K562 (cell line): ENCODE data around the gene CFAP298. TPM values are rescaled to one million over a fixed set of nuclear protein-coding genes. Genes with fewer than 3 reads are reported as not detected.

Experiments used
- CBFB ChIP-seq: sonication (generic); formaldehyde crosslinking; IDR thresholded peaks from 2 replicates; pipeline ENCODE4 v1.4.0; 2020; ENCODE audit warnings: mild to moderate bottlenecking, missing genetic modification reagents
- CGGBP1 ChIP-seq: fragments of 250-450 bp; sonication (Bioruptor Pico); IDR thresholded peaks from 2 replicates; pipeline ENCODE4 v1.9.0; 2021; ENCODE audit warnings: mild to moderate bottlenecking
- E2F1 ChIP-seq: sonication (generic); formaldehyde crosslinking; IDR thresholded peaks from 2 replicates; pipeline ENCODE4 v1.8.1; 2023; ENCODE audit warnings: mild to moderate bottlenecking, missing genetic modification reagents, moderate library complexity
- E2F4 ChIP-seq: sonication (generic); formaldehyde crosslinking; IDR thresholded peaks from 2 replicates; pipeline ENCODE4 v1.8.0; 2022; ENCODE audit warnings: mild to moderate bottlenecking, low read depth, missing genetic modification reagents
- FOXA3 ChIP-seq, 2 experiments: fragments of 450-650 bp in 1 of 2; sonication (generic) in 1 of 2; formaldehyde crosslinking; IDR thresholded peaks in 1 of 2; conservative IDR thresholded peaks in 1 of 2; 2 replicates each; pipeline versions ENCODE4 v1.4.0 to v1.8.0; 2020 to 2022; ENCODE audit warnings: mild to moderate bottlenecking in 2 of 2, missing genetic modification reagents in 1 of 2
- GABPB1 ChIP-seq: sonication (generic); formaldehyde crosslinking; IDR thresholded peaks from 2 replicates; pipeline ENCODE4 v1.8.0; 2022; ENCODE audit warnings: mild to moderate bottlenecking, missing genetic modification reagents
- HOMEZ ChIP-seq: fragments of 250-450 bp; sonication (Bioruptor Pico); IDR thresholded peaks from 2 replicates; pipeline ENCODE4 v1.4.0; 2020; ENCODE audit warnings: mild to moderate bottlenecking, moderate library complexity
- NEUROD1 ChIP-seq: fragments of 150-350 bp; IDR thresholded peaks from 2 replicates; pipeline ENCODE4 v1.6.1; 2014; ENCODE audit warnings: borderline replicate concordance, low read length, low read depth; ENCODE audit not compliant: partially characterized antibody
- POLR2A ChIP-seq: fragments of 450-650 bp; conservative IDR thresholded peaks from 2 replicates; pipeline ENCODE4 v1.6.1; 2016
- SIN3A ChIP-seq, 2 experiments: fragments of 150-350 bp in 1 of 2; IDR thresholded peaks; 2 replicates each; pipeline ENCODE4 v1.6.1; 2011 to 2016; ENCODE audit warnings: borderline replicate concordance in 2 of 2, low read depth in 2 of 2, low read length in 2 of 2, mild to moderate bottlenecking in 2 of 2, moderate library complexity in 2 of 2; ENCODE audit not compliant: control insufficient read depth in 1 of 2
- SIRT6 ChIP-seq: IDR thresholded peaks from one replicate; pipeline ENCODE4 v1.6.1; 2012; ENCODE audit warnings: low read depth, mild to moderate bottlenecking, control low read depth, inconsistent platforms, low read length, moderate library complexity
- XRCC5 ChIP-seq: fragments of 200-400 bp; formaldehyde crosslinking; IDR thresholded peaks from 2 replicates; pipeline ENCODE4 v1.6.1; 2017; ENCODE audit warnings: low read depth, mild to moderate bottlenecking, low read length
- ZBTB43 ChIP-seq: sonication (generic); formaldehyde crosslinking; IDR thresholded peaks from 2 replicates; pipeline ENCODE4 v1.8.0; 2023; ENCODE audit warnings: mild to moderate bottlenecking, missing genetic modification reagents
- ZC3H11A ChIP-seq: IDR thresholded peaks from 2 replicates; pipeline ENCODE4 v1.6.1; 2012; ENCODE audit warnings: low read depth, low read length, improper control_type of control experiment
- ZNF174 ChIP-seq: fragments of 250-450 bp; sonication (Bioruptor Pico); IDR thresholded peaks from 2 replicates; pipeline ENCODE4 v1.4.0; 2020; ENCODE audit warnings: mild to moderate bottlenecking
- ZNF253 ChIP-seq: fragments of 250-450 bp; sonication (Bioruptor Pico); conservative IDR thresholded peaks from 2 replicates; pipeline ENCODE4 v1.6.1; 2021; ENCODE audit warnings: mild to moderate bottlenecking
- ZNF280B ChIP-seq: fragments of 250-450 bp; sonication (Bioruptor Pico); IDR thresholded peaks from 2 replicates; pipeline ENCODE4 v1.5.1; 2021; ENCODE audit warnings: mild to moderate bottlenecking
- ZNF717 ChIP-seq: fragments of 250-450 bp; sonication (Bioruptor Pico); IDR thresholded peaks from 2 replicates; pipeline ENCODE4 v1.5.0; 2021
- polyA plus RNA-seq, 8 experiments: library from polyadenylated mRNA; depleted of rRNA in 4 of 8; stranded (reverse) in 5 of 8; unstranded in 3 of 8; fragments of >200 nt; fragmentation: Nextera tagmentation in 2 of 8; fragmentation: Illumina TruSeq in 1 of 8; extraction: Ambion mirVana in 2 of 8; extraction: Trizol in 1 of 8; gene quantifications; 2 replicates each; pipeline versions ENCODE4 v1.2.1 to v1.2.3, GENCODE V29; 2011 to 2014; ENCODE audit warnings: inconsistent platforms in 1 of 8, missing spikeins in 1 of 8
- total RNA-seq, 7 experiments: library from RNA; depleted of rRNA in 6 of 7; stranded (reverse); fragments of >200 nt in 6 of 7; fragmentation: Illumina TruSeq in 2 of 7; extraction: Trizol in 2 of 7; gene quantifications; 2 replicates each; pipeline versions ENCODE4 v1.2.1 to v1.2.3, GENCODE V29; 2011 to 2021; ENCODE audit warnings: low replicate concordance in 1 of 7

The CFAP298 gene
- total and polyA plus RNA-seq, 9 of the 15 experiments (the other 6 are each of a cell fraction or from before 2014, with no cell fraction given): 31.4 to 178 (median 89.7) TPM

- TF ChIP-seq ZNF253 (CRISPR knock-in tag): no peak
- TF ChIP-seq XRCC5: peak; percentile 89
- TF ChIP-seq E2F1 (CRISPR knock-in tag): no peak; the same call in 1 of the 2 replicates
- no peak for TF ChIP-seq SIRT6
- peak; percentile 99 for TF ChIP-seq GABPB1 (CRISPR knock-in tag)
- peak; percentile 90 for TF ChIP-seq NEUROD1
- no peak for TF ChIP-seq CGGBP1 (CRISPR knock-in tag)
- TF ChIP-seq ZNF174 (CRISPR knock-in tag): no peak
- TF ChIP-seq ZBTB43 (CRISPR knock-in tag): no peak
- TF ChIP-seq SIN3A (IDR thresholded peaks at IDR 0.05; ENCODE audit: borderline replicate concordance in 2 of 2, control insufficient read depth in 1 of 2, low read depth in 2 of 2, low read length in 2 of 2): peak; percentile 98 to 99
- no peak for TF ChIP-seq FOXA3 (CRISPR knock-in tag; conservative IDR thresholded peaks at IDR 0.05 in 1 of 2, IDR thresholded peaks at IDR 0.05 in 1 of 2)
- peak; percentile 91 for TF ChIP-seq POLR2A
- no peak for TF ChIP-seq ZC3H11A
- no peak for TF ChIP-seq E2F4 (CRISPR knock-in tag)
- no peak for TF ChIP-seq ZNF717 (CRISPR knock-in tag)
- no peak for TF ChIP-seq ZNF280B (CRISPR knock-in tag)
- no peak for TF ChIP-seq HOMEZ (CRISPR knock-in tag)
- peak; percentile 88 for TF ChIP-seq CBFB
These were observed at the start of gene CFAP298 (continued) for GRCh38 chr21:32612075-32612998.
